NCI-H345 (cell line): ENCODE measurements around the gene RINT1.
"Not testable (repeated sequence)": the region's sequence is repeated elsewhere in the genome, so short reads cannot be mapped to it uniquely, and the experiment has no call there.

Experiments used
- DNase-seq: peaks from one replicate; lab custom pipeline; 2025; lab: John Stamatoyannopoulos, UW

The RINT1 gene

DNA sequence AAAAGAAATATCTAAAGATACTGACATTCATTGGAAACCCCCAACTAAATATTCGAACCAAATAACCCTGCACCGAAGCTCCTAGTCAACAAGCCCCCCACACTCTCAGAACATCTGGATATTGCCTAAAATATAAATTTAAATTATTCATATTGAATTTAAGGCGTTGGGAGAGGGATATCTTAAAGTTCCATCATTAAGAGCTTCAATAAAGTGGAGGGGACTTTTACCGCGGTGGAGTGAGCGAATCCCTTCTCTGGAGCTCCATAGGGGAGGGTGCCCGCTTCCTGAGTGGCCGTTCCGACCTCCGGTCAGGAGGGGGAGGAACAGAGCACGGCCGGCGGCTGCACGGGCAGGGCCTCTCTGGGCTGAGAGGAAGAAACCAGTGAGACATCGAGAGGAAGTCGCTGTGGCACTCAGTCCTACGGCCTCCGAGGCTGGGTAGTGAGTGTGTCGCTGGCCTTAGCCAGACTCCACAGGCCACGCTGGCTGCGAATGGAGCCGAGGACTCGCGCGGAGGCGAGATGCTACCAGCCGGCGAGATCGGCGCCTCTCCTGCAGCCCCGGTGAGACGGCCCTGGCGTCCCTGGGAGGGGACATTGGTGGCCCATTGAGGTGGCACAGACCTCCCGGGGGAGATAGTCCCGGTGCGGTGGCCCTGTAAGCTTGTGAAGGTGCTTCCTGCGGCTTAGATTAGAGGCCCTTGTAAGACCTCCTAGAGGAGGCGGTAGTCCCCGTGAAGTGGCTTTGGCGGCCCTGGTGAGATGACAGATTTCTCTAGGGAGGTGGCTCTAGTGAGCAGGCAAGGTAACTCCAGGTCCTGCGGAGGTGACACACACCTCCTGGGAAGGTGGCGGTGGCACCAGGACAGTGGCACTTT lies at the start of gene RINT1:
Gene RINT1 (plus strand): TSS at position 410 of the 880 bp plus-strand sequence. CDS start 115 bp downstream, at position 525.
- DNase-seq, result peak; percentile 90

- no peak for DNase-seq
These were observed 44.1 kb upstream of the RINT1 start for GRCh38 chr7:105487579-105488571.

GRCh38 chr7:105489409-105489808 lies 42.6 kb upstream of the RINT1 start:
- DNase-seq, result no peak

DNA sequence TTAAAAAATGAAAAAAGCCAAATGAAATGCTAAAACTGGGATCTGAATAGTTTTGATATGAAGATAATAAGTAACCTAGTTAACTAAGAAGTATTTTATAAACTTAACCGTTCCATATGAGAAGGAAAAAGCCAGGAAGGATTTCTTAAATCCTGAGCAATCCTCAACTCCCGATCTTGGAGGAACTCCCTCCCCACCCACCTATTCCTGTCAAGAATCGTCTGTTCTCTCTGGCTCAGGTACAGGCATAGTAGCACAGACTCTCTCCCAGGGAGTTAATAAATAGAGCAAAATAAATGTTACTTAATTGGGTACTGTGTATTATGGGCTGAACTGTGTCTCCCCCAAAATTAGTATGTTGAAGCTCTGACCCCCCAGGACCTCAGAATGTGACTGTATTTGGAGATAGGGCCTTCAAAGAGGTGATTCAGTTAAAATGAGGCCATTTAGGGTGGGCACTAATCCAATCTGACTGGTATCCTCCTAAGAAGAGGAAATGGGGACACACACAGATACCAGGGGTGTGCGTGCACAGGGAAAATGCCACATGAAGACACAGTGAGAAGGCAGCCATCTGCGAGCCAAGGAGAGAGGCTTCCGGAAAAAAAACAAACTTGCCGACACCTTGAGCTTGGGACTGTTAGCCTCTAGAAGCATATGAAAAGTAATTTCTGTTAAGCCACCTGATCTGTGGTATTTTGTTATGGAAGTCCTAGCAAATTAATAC lies 38.6 kb upstream of the RINT1 start:
- no peak for DNase-seq

DNA sequence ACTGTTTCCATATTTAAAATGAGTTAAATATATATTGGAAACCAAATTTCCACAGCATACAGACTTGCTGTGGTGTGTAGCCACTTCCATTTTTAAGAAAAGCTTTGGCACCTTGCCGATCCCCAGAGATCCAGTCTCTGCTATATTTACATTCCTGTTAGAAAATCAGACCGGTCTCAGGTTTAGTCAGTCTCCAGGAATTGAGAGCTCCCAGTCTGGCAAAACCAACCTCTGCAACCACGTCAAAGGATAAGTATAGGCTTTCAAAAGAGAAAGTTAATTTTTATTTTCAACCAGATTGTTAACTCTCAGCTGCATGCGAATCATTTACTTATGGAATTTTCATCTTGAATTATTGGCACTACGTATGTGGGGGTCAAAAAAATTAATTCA lies 38.1 kb upstream of the RINT1 start:
- DNase-seq, result no peak

DNA sequence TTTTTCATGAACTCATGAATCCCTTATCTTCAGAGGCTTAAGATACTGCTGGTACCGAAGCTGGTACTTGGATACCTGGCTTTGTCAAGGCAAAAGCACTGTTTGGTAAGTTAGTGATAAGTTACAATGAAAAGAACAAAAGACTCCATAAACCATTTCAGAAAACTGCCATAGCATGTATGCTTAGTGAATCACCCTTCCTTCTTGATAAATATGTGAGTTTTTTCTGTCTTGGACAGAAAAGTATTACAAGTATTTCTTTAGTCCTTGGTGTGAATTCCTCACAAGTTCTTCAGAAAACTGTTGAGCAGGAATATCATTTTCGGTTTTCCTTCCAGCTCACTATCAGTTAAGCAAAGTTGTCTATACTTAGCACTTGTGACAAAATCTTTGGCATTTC lies 35.5 kb upstream of the RINT1 start:
- DNase-seq, result no peak

GRCh38 chr7:105497016-105497415 lies 35.0 kb upstream of the RINT1 start:
- no peak for DNase-seq

- DNase-seq, result no peak
These were observed 29.8 kb upstream of the RINT1 start for GRCh38 chr7:105502173-105502572.

DNA sequence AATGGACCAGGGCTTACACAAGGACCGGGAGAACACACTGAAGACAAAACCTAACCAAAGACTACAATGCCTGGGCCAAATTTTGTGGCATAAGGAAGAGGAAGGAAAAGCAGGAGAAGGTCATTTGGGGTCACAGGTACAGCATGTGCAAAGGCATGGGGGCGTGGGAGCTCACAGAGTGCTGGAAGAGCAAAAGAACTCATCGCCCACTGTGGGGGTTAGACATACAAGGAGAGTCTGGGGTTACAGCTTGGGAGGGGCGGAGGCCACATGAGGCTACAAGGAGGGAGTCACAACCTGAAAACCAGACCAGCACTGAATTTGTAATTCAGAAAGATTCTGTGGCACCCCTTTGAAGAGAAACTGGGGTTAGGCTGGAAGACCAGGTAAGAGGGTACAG lies 19.6 kb upstream of the RINT1 start:
- DNase-seq, result no peak

DNA sequence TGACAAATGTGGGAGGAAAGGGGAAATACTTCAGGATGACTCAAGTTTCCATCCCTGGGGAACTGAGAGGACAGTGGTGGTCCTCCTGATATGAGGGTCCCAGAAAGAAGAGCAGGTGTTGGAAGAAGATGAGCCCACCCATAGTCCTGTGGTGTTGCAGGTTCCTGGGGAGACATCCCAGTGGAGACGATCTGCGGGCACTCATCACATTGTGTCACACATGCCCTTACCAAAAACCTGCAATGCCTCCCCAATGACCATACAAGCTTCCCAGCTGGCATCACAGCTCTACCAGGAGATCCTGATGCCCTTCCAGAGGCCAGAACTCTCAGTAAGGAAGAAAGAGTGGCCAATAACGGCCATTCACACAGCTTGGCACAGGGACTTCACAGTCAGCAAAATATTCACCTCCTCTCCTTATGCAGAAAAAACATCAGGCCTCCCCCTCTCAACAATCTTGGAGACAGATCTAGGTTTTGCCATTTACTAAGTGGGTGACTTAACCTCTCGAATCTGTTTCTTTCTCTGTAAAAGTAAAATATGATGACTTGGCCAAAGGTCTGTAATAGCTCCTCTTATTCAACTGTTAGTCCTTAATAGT lies 19.0 kb upstream of the RINT1 start:
- no peak for DNase-seq

- not testable (repeated sequence) for DNase-seq
These were observed 16.4 kb upstream of the RINT1 start for GRCh38 chr7:105515610-105516009.

DNA sequence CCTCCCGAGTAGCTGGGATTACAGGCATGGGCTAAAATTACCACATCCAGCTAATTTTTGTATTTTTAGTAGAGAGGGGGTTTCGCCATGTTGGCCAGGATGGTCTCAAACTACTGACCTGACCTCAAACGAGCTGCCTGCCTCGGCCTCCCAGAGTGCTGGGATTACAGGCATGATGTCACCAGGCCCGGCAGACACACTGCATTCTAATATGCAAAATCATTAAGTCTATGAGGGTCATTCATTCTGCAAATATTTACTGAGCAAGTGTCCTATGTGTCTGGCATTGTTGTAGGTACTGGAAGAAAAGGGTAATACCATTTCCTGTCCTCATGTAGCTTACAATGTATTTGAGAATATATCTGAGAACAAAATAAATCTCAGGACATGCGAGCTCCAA lies 12.6 kb upstream of the RINT1 start:
- no peak for DNase-seq

- DNase-seq, result not testable (repeated sequence)
These were observed 11.4 kb upstream of the RINT1 start for GRCh38 chr7:105520620-105521019.

DNA sequence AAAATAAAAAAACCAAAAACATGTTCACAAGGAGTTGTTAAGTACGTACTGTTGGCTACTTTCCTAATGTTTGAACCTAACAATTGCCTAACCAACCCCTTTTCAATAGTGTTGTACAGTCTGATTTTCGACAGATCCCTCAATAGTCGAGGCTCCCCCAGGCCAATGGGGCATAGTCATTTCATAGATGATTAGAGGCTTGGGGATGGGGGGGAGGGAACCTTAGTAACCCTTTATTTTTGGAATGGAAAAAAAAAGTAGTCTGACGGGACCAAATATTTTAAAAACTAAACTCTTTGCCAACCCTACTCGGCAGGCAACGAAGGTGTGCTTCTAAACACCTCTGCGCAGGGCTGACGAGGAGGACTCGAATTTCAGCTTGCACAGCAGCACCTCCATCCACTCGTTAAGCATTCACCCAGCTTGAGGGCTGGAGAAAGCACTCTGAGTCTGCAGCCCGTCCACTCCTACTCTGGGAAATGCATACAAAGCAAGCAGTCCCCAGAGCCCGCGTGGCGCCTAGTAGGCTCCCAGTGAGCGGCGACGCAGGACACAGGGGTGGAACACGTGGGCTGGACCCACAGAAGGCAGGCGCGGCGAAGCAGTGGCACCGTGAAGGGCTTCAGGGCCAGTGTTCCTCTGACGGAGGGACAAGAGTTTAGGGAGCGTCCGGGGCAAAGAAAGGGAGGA lies 10.8 kb upstream of the RINT1 start:
- peak; percentile 69 for DNase-seq

DNA sequence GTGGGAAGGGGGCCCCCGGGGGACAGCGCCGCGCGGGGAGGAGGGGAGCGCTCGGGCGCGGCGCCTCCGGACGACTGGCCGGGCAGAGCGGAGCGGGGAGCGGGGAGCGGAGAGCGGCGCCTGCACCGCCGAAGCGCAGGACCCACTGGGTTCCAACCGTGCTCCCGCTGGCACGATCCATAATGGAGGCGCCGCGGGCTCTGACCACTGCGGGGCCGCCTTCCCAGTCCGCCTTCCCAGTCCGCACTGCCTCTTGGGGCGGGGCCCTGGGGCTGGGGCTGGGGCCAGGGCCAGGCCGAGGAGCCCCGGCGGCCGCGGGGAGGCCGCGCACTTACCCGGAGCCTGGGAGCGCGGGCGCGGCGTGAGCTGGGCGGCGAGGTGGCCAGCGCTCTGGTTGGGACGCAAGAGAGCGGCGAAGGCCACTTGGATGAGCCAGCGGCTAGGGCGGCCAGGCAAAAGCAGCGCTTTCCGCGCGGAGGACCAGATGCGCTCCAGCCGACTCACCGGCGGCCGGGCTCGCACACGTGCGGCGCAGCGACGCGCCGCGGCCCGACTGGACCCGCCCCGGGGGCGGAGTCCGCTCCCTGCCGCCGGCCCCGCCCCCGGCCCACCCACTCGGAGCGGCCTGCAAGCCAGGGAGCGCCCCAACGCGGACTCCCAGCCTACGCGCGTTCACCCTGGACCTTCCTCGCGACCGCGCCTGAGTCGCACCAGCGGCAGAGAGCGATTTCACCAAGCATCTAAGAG lies 10.1 kb upstream of the RINT1 start, which contains the start of gene PUS7:
Gene PUS7 (minus strand): TSS at position 555 of the 747 bp plus-strand sequence. CDS start 13,759 bp downstream, outside the sequence.
- peak; percentile 90 for DNase-seq

- not testable (repeated sequence) for DNase-seq
These were observed 7.6 kb upstream of the RINT1 start for GRCh38 chr7:105524423-105524822.

GRCh38 chr7:105524840-105525239 lies 7.2 kb upstream of the RINT1 start:
- DNase-seq, result no peak

GRCh38 chr7:105527737-105528136 lies 4.3 kb upstream of the RINT1 start:
- DNase-seq, result not testable (repeated sequence)

GRCh38 chr7:105530126-105530525 lies 1.9 kb upstream of the RINT1 start:
- no peak for DNase-seq

- DNase-seq, result no peak
These were observed 1.5 kb upstream of the RINT1 start for GRCh38 chr7:105530546-105530945.
